Occipital lobe (tissue), 2 donors: ENCODE measurements around the gene ROBO1. TPM values are rescaled to one million over a fixed set of nuclear protein-coding genes. Genes with fewer than 3 reads are reported as not detected.

Experiments used
- DNase-seq: peaks from one replicate; lab custom pipeline; 2025; lab: John Stamatoyannopoulos, UW
- total RNA-seq: library from RNA; depleted of rRNA; stranded (reverse); fragments of >200 nt; gene quantifications from one replicate; pipeline ENCODE4 v1.2.3, GENCODE V29; 2014

The ROBO1 gene
- total RNA-seq, 1 donor from 2014 or later: 156 TPM

DNA sequence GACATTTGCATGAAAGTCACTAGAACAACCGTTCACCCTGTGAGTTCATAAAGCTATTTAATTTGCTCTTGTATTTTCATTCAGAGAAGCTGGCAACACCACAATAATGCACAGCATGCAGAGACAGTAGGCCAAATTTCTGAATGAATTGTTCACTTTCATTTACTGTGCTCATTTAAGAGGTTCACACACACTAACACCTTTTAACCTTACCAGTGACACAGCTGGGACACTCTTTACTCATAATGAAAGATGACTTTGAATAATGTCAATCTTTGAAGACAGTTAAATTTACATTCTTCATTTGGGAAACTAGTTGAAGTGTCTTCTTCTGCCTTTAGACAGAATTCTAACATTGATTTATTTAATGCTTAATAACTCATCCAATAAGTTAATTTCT, 95.7 kb downstream of the ROBO1 start:
- DNase-seq: no peak

DNA sequence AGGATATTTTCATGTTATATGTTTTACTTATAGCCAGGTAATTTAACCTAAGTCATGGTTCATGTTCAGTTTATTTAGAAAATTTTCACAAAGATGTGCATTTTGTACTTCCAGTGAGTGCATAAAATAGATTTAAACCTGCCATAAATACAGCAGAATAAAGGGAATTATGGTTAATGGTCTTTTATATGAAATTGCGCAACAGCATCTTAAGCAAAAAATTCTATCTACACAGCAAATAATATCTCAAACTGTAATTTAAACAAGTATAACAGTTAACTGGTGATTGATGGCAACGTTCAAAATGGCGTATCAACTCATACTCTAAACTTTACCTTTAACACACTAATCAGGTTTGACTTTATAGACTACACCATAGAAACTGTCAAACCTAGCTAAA, 97.6 kb downstream of the ROBO1 start:
- DNase-seq: no peak

DNA sequence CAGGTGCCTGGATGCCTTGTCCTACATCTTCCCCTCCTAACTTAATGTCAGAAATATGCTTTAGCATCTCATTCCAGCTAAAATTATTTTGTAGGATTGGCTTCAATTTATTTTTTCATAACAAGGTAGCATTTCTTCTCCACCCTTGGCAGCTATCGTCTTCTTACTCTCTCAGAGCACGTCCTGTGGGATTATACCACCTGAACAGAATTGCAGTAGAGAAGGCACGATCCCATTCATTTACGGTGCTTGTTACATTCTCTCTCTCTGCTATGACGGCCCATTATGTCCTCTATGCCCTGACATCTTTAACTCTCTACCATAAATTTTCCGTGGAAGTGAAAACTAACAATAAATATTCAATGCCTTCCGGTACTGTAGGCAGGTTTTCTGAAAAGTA, 103.3 kb downstream of the ROBO1 start:
- no peak for DNase-seq

DNA sequence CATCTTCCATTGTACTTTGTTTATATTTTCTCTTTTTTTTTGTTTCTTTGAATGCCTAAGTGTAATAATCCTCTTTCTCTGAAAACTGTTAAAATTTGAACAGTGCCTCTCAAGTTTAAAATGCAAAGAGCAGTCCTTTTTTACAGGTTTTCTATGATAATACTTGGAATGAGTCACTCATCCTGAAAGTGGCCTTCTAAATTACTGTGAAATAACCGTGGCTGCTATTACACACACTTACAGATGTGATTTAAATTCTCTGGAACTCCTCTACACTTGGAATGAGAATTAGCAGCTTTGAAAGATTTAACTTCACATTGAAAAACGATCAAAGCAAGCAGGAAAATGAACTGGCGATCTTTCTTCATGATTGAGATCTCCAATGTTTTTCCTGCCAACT, 105.9 kb downstream of the ROBO1 start:
- no peak for DNase-seq

DNA sequence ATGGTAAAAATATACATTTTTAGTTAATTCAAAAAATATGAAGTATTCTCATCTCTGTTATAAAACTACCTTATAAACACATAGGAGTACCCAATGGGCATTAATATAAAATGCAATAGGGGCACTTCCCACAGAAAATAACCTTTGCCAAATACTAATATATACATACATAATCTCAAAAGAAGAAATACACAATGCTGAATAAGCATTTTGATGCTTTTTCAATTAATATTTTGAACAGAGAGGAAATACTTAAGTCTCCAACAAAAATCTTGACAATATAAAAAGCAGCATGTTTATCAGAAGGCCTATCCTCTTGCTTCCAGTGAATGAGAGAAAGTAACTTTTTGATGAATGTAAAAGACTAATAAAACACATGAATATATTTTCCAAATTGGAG, 110.7 kb downstream of the ROBO1 start:
- no peak for DNase-seq

DNA sequence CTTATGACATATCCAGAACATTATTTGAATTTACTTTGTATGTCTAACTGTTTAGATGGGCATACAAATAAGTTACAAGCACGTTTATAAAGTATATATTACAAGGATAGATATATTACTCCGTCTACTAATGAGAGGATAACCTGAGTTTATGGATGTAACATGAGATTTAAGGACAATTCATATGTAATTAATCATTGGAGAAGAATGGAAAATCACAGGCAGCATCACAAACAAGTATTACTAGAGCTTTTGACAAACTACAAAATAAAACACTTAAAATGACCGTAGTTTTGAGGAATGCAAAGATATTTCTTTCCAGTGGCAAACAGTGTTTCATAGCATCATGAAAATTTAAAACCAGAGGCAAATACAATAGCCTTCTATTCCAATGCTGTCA, 113.8 kb downstream of the ROBO1 start:
- no peak for DNase-seq

DNA sequence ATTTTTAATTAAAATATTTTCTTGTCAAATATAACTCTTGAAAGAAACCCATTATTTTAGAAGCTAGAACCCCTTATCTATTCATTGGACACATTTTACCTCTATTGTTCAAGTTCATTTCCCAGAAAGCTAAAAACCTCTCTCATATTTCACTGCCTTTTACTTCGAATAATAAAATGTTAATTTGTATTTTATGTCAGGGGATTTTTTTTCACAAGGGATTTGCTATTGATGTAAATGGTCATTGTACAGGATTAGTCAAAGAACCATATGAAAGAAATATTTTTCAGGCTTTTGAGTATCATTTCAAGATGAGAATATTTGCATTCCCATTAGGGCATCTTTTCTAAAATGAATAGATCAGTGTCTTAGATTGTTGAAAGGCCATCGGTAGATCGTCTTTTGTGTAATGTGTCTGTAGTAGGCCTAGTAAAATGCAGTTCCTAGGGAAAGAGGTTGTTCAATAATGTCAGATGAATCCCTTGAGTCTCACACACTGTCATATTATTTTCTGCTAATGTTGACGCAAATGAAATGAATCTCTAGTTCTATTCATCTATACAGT, 114.5 kb downstream of the ROBO1 start:
- no peak for DNase-seq

DNA sequence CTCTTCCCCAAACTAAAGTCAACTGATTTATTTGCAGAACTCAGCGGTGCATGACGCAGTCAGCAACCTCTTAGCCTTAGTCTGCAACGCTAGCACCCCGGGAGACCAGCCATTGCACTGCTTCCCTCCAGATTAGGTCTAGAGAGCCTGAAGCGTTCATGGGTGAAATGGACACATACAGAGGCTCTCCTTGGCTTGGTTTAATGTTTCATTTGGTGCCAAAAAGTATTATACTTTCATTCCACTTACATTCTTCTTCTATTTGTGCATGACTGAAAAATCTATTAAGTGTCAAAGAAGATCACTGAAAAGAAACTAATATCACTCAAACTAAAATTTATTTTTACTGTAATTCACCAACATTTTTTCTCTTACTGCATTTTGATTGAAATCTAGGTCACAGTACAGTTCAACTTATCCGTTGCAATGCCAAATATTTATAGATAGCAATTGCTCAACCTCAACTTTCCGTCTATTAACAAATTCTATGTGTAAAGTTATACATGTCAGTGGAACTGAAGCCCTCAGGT, 116.2 kb downstream of the ROBO1 start:
- DNase-seq: no peak

DNA sequence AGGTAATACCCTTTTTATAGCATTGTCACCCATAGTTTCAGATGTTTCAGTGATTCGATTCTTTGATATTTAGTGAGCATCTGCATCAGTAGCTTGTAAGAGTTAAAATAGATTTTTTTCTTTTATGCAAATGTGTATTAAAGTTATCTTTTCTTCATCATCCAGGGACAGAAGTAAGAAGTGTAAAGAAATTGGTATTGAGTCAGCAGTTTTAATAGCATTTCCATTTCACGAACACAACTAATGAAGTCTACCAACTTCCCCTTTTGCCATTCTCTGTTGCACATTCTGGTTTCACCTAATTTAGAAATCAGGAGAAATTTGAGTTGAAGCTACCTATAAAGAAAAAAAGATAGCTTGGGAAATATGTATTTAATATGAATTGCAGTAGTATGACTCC, 127.9 kb downstream of the ROBO1 start:
- no peak for DNase-seq

DNA sequence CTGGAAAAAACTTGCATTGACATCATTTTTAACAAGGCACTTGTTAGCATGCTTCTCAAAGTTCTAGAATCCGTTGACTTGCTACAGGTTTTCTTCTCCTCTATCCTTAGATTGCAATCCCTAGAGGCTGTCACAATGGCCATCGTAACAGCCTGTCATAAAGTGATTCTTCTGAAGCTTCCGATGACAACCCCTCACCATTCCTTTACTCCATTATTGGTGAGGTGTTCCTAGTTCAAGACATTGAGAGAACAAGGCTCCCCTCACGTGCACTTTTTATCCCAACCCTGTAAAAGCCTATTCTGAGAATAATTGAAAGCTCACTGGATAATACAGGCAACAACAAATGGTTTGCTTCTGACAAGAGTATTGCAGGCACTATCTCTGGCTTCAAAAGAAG, 131.4 kb downstream of the ROBO1 start:
- no peak for DNase-seq

DNA sequence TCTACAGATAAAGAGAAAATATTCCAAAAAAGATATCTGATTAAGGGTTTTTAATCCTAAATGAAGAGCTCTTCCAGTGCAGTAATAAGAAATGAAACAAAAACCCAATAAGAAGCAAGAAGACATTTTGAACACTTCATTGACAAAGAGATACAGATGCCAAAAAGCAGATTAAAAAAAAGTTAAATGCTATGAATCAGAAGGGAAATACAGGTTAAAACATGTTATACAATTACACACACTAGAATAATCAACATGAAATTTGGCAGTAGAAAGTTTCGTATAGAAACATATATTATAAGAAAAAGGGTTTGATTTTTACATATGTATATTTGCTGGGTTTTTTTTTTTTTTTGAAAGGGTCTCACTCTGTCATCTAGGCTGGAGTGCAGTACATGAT, 135.0 kb downstream of the ROBO1 start:
- no peak for DNase-seq

DNA sequence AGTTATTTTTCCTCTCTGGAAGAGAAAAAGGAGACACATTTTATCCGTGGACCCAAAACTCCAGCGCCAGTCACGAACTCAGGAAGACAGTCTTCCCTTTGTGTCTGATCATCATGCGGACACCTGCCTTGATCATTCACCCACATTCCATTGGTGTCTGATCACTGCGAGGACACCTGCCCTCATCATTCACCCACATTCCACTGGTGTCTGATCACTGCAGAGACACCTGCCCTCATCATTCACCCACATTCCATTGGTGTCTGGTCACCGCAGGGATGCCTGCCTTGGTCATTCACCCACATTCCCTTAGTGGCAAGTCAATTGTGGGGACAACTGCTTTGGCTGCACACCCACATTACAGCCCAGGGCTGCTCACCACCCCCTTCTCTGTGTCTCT, 148.9 kb downstream of the ROBO1 start:
- no peak for DNase-seq

DNA sequence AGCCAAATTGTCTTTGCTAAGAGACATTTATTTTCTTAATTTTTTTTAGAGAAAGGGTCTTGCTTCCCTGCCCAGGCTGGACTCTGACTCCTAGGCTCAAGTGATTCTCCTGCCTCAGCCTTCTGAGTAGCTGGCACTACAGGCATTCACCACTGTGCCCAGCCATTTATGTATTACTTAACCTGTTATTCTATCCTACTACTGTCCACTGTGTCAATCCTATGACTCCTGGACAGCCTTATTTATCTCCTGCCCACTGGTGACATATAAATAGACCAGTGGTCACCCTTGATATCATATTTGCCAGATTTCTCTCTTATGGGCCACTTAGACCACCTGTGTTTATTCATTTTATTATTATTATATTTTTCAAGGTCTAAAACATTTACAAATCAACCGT, 161.4 kb downstream of the ROBO1 start:
- no peak for DNase-seq

DNA sequence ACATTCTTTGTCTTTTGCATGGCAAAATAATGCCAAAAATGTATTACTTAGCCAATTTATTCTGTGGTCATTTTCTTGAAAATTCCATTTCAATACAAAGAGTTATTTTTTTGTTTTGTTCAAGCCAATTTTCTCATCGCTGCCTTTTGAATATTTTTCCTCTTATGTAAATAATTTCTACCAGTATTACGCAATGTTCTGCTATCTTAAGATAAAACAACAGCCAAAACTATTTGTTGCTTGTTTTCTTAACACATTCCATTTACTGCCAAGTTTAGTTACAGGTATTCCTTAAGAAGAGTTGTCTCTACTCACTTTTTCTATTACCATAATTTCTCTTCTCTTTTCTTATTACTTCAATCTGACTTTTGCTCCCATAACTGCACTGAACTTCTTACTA, 163.1 kb downstream of the ROBO1 start:
- no peak for DNase-seq

DNA sequence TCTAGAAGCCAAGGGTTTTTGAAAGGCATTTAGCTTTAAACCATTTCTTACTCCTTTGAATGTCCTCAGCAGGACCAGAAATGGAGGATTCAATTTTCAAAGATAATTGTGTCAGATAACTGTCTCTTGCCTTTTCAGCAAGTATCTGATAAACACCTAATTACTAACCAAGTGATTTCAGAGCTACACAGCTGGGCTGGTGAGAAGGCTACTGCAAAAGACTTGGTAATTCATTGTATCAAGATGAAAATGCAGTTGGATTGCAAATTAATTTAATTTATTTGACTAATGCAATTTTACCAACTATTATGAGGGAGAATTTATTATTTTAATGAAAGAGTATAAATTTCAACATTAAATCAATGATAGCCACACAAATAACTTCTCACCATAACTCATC, 165.4 kb downstream of the ROBO1 start:
- DNase-seq: no peak

DNA sequence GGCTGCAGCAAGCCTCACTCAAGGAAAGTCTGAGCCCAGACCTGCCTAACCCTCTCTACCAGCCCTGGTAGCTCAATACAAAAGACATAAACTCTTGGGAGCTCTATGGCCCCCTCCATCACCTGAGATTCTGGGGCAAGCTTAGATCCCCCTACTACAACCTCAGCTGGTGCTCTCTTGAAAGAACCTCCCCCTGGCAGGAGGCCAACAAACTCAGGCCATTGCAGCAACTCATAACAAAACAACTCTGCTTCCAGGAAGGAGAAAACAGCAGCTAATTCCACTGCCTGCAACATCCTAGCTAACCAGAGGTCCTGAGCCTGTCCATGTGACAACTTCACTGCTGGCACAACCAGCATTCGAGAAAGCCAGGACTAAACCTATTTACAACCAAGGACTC, 169.2 kb downstream of the ROBO1 start:
- no peak for DNase-seq

DNA sequence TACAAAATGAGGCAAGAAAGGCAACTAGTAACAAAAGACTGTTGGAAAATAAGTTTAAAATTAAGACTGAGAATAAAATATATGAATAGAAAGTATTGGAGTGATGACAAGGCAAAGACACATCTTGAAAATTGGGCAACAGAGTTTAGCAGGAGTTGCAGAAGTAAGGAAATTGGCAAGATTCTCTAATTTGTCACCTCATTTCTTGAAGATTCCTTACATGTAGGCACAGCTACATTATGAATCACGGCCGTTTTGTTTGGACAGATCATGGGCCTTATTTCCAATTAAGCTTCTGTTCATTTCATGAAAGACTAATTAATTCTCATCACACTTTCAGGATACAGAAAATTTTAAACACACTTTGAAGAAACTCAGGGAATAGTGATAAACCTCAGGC, 170.1 kb downstream of the ROBO1 start:
- no peak for DNase-seq

DNA sequence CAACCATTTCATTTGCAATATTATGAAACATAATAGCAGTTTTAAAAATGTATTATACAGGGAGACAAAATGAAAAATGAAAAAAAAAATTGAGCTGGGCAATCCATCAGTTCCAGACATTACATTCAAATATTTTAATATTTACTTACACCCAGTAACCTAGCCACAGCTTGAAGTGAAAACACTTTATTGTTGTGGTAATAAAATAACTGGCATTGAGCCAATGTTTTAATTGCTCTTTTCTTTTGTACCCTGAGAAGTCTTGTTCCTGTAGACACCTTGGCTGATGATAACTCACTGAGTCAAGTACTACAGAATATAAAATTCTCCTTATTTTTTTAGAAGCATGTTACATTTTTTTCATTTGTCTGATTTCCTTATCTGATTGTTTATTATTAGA, 180.6 kb downstream of the ROBO1 start:
- no peak for DNase-seq

DNA sequence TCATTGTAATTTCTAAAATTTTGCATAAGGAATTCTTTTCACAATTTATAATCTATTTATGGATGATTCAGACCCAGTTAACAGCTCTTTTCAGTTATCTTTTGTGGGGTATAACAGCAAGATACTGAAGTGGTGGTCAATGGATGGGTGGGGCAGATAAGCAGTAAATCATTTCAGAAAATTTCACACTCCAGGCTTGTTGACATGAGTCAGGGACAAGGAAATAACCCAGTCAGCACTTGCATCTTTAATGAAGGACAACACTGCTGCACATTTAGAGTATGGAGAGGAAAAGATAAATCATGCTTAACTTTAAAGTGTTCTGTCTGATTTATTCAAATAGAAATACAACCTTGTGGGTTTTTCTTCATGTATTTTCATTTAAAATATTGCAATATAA, 181.6 kb downstream of the ROBO1 start:
- DNase-seq: no peak

DNA sequence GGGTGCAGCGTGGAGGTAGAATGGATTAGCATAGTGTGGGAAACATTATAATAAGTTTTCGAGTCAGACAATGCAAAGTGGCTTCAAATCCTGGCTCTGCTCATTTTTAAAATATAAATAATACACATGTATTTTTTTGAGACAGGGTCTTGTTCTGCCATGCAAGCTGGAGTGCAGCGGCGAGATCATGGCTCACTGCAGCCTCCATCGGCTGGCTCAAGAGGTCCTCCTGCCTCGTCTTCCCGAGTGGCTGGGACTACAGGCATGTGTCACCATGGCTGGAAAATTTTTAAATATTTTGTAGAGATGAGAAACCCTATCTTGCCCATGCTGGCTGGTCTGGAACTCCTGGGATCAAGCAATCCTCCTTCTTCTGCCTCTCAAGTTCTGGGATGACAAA, 194.9 kb downstream of the ROBO1 start:
- no peak for DNase-seq

DNA sequence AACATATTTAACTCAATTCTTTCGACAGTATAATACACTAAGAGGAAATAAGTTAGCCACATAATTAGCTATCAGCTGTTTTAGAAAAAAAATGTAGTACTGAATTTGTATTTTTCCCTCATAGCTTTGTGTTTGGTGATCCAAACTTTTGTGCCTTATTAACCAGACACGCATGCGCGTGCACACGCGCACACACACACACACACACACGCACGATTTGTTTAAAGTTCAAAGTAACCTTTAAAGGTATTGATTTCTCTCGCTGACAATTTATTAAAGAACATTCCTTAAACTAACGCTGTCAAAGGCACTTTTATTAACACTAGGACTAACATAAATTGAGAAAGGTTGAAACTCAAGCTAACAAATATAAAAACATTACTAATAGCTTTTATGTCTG, 198.9 kb downstream of the ROBO1 start:
- DNase-seq: no peak

DNA sequence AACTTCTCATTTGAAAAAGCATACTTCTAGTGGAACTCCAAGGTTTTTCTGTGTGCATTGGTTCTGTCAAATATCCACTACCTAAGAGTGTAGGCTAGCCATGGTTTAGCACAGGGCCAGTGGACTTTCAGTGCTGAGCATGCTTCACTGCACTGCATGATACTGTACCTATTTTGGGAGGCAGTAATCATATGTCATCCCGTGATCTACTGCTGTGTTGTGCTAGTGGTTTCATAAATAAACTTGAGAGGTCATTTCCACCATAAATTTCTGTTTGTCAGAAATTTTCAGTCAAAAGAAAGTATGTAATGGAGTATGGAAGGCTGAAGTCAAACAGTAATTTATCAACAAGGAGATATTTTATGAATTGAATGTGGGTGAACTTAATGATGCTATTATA, 203.6 kb downstream of the ROBO1 start:
- no peak for DNase-seq

DNA sequence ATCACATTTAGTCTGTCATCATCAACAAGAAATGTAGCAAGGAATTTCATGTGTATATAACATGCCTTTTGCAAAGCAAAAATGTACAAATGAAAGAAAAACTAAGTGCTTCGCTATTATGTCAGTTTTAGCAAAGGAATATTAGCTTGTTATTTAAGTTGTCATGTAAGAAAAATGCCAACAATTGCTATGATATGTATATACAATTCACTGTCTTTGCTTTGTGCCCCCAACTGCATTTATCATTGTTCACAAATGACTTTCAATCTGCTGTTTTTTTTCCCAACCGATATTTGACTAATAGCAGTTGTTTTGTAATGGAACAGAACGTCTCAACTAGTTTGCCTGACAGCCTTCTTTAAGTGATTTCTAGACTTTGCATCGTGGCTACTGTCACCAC, 207.1 kb downstream of the ROBO1 start:
- no peak for DNase-seq

DNA sequence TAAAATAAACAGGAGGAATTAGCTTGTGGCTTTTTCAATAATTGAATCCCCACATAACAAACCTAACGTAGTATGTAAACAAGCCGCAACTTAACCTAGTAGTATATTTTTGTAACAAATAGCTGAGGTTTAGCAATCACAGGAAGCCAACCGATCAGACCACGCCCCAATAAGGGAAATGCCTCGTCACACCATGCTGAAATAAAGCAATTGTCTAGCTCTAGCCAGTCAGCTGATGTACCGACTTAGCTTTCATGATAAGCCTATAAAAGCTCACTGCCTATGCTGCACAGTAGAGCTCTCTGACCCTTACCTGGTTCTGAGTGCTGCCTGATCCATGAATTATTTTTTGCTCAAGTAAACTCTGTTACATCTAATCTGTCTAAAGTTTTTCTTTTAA, 208.9 kb downstream of the ROBO1 start:
- no peak for DNase-seq
